CD14-positive monocyte (primary cell): ENCODE results near the gene RAB31. TPM values are rescaled to one million over a fixed set of nuclear protein-coding genes. Genes with fewer than 3 reads are reported as not detected.

Experiments
- DNase-seq, 3 donors: peaks; one replicate each; pipeline ENCODE4 v3.0.0-alpha.2; 2011 to 2022
- H2AFZ ChIP-seq: 2 replicates; pipeline ENCODE4 v1.6.0; 2012; ENCODE audit warnings: mild to moderate bottlenecking, low read depth, low read length, inconsistent platforms; ENCODE audit not compliant: insufficient read depth, poor library complexity, severe bottlenecking
- H3K27ac ChIP-seq, 2 donors: 1 replicate in 1 of 2; 2 replicates in 1 of 2; pipeline ENCODE4 v1.5.1; 2012 to 2013; ENCODE audit warnings: low read length in 2 of 2, control low read depth in 1 of 2, inconsistent platforms in 1 of 2, low read depth in 1 of 2, mild to moderate bottlenecking in 1 of 2
- H3K27me3 ChIP-seq, 2 donors: one replicate each; pipeline versions ENCODE4 v1.6.0 to v1.6.1; 2011 to 2013; ENCODE audit warnings: low read length in 2 of 2; ENCODE audit not compliant: control insufficient read depth in 2 of 2, insufficient read depth in 2 of 2
- H3K36me3 ChIP-seq, 2 donors: replicated peaks in 1 of 2; 1 replicate in 1 of 2; 2 replicates in 1 of 2; pipeline versions ENCODE4 v1.5.1 to v1.6.1; 2012 to 2013; ENCODE audit warnings: low read length in 2 of 2, control low read depth in 1 of 2, inconsistent platforms in 1 of 2, mild to moderate bottlenecking in 1 of 2; ENCODE audit not compliant: insufficient read depth in 2 of 2, control insufficient read depth in 1 of 2
- H3K4me1 ChIP-seq, 2 donors: 1 replicate in 1 of 2; 2 replicates in 1 of 2; pipeline versions ENCODE4 v1.5.1 to v1.6.1; 2012 to 2013; ENCODE audit warnings: low read length in 2 of 2, control low read depth in 1 of 2, inconsistent platforms in 1 of 2, mild to moderate bottlenecking in 1 of 2, moderate library complexity in 1 of 2; ENCODE audit not compliant: insufficient read depth in 2 of 2, control insufficient read depth in 1 of 2
- H3K4me2 ChIP-seq: replicated peaks from 2 replicates; pipeline ENCODE3; 2012; ENCODE audit warnings: low read length, moderate library complexity, mild to moderate bottlenecking; ENCODE audit not compliant: poor library complexity, severe bottlenecking; ENCODE audit errors: extremely low read depth
- H3K4me3 ChIP-seq, 3 experiments: fragments of 200-600 bp in 1 of 3; sonication (generic) in 1 of 3; replicated peaks in 1 of 3; 1 replicate in 2 of 3; 2 replicates in 1 of 3; pipeline ENCODE4 v1.5.1; 2011 to 2013; ENCODE audit warnings: low read length in 3 of 3, mild to moderate bottlenecking in 3 of 3, control low read depth in 2 of 3, low read depth in 2 of 3, inconsistent platforms in 1 of 3, moderate library complexity in 1 of 3
- H3K79me2 ChIP-seq: 2 replicates; pipeline ENCODE4 v1.6.0; 2012; ENCODE audit warnings: mild to moderate bottlenecking, control low read depth, inconsistent platforms, low read length, moderate library complexity; ENCODE audit not compliant: insufficient read depth
- H3K9ac ChIP-seq: 2 replicates; pipeline ENCODE4 v1.6.0; 2017; ENCODE audit warnings: low read length, mild to moderate bottlenecking; ENCODE audit not compliant: insufficient read depth, poor library complexity, severe bottlenecking
- H3K9me3 ChIP-seq, 2 donors: replicated peaks in 1 of 2; 1 replicate in 1 of 2; 2 replicates in 1 of 2; pipeline versions ENCODE4 v1.5.1 to v1.6.1; 2012 to 2013; ENCODE audit warnings: low read length in 2 of 2, control low read depth in 1 of 2; ENCODE audit not compliant: control insufficient read depth in 1 of 2, insufficient read depth in 1 of 2
- H4K20me1 ChIP-seq: 2 replicates; pipeline ENCODE4 v1.6.0; 2012; ENCODE audit warnings: mild to moderate bottlenecking, low read length, control low read depth, moderate library complexity; ENCODE audit not compliant: insufficient read depth
- H3K27ac Mint-ChIP-seq, 7 donors: one replicate each; pipeline ENCODE4 v1.8.0; 2020; ENCODE audit warnings: mild to moderate bottlenecking in 7 of 7, mixed read lengths in 7 of 7, moderate library complexity in 6 of 7, inconsistent platforms in 2 of 7
- H3K27me3 Mint-ChIP-seq, 3 donors: one replicate each; pipeline ENCODE4 v1.8.0; 2021 to 2022; ENCODE audit warnings: low read depth in 3 of 3, mild to moderate bottlenecking in 3 of 3, mixed read lengths in 3 of 3, moderate library complexity in 3 of 3, inconsistent platforms in 1 of 3
- H3K36me3 Mint-ChIP-seq, 2 donors: one replicate each; pipeline ENCODE4 v1.8.0; 2020; ENCODE audit warnings: mixed read lengths in 2 of 2, inconsistent platforms in 1 of 2, mild to moderate bottlenecking in 1 of 2
- H3K4me1 Mint-ChIP-seq: one replicate; pipeline ENCODE4 v1.8.0; 2020; ENCODE audit warnings: mild to moderate bottlenecking, mixed read lengths
- H3K4me3 Mint-ChIP-seq, 2 donors: one replicate each; pipeline ENCODE4 v1.8.0; 2020; ENCODE audit warnings: mild to moderate bottlenecking in 2 of 2, mixed read lengths in 2 of 2, moderate library complexity in 1 of 2
- H3K9me3 Mint-ChIP-seq, 7 donors: one replicate each; pipeline ENCODE4 v1.8.0; 2020 to 2022; ENCODE audit warnings: mixed read lengths in 7 of 7, mild to moderate bottlenecking in 6 of 7, moderate library complexity in 6 of 7, inconsistent platforms in 2 of 7
- WGBS: methylation state at CpG from one replicate; pipeline ENCODE4 v1.1.5; 2013; ENCODE audit warnings: missing lambda C conversion rate; ENCODE audit not compliant: insufficient coverage; 5-methylcytosine and 5-hydroxymethylcytosine counted together
- intact Hi-C, 2 donors: fragments of 100-400 bp; cut with micrococcal nuclease; formaldehyde crosslinking; loops; one replicate each; pipeline versions ENCODE4 v1.15.0 to v1.15.1; 2023
- polyA plus RNA-seq, 3 donors: library from polyadenylated mRNA; depleted of rRNA in 1 of 3; unstranded in 2 of 3; stranded (reverse) in 1 of 3; fragments of 300-500 nt in 2 of 3; fragments of >200 nt in 1 of 3; fragmentation: Illumina TruSeq in 2 of 3; gene quantifications; 1 replicate in 2 of 3; 2 replicates in 1 of 3; pipeline ENCODE4 v1.2.3, GENCODE V29; 2012 to 2021
- TF ChIP-seq, protein P1 (sequence below): fragments of 200-600 bp; IDR thresholded peaks from one replicate; pipeline ENCODE4 v1.8.0; 2022; ENCODE audit warnings: antibody characterized with exemption, mild to moderate bottlenecking

RAB31 gene
- polyA plus RNA-seq, 3 donors: 106 to 367 (median 348) TPM

DNA sequence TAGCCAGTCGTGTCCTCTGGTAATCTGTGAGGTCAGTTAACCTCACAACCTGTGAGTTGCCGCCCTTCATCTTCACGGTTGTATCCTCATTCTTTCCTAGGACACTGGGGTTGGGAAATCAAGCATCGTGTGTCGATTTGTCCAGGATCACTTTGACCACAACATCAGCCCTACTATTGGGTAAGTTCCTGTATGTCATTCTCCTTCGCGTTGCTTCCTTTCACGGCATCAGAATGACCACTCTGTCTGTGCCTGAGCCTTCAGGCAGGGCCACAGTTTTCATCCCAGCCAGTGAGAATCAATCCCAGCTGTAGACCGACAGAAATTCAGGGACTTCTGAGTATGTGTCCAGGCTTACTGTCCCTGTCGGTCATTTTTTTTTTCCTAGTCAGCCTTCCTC lies 67.1 kb downstream of the RAB31 start:
- peak; percentile 72 to 95 (median 91) for DNase-seq
- H3K4me3 Mint-ChIP-seq: peak overlapping the region; percentile 37 to 76
- Histone ChIP-seq H2AFZ (no peak overlapping the region), H3K27me3 (no peaks in the 10 kb centered on the region), H4K20me1 (no peaks in the 10 kb centered on the region), H3K4me1 (peaks cover 98% of the 10 kb centered on the region in 2 donors), H3K9ac (peak overlapping the region; percentile 42), H3K27ac (peak overlapping the region; percentile 59 to 95), H3K4me2 (peak overlapping the region; percentile 42), H3K4me3 (peak overlapping the region in 1 of 3 experiments; percentile 37), H3K79me2 (peaks cover 94% of the 10 kb centered on the region), H3K9me3 (no peaks in the 10 kb centered on the region), H3K36me3 (no peaks in the 10 kb centered on the region)
- H3K9me3 Mint-ChIP-seq: no peaks in the 10 kb centered on the region
- H3K4me1 Mint-ChIP-seq: peaks cover 90% of the 10 kb centered on the region
- peaks cover 1% of the 10 kb centered on the region in 3 donors for H3K27me3 Mint-ChIP-seq
- H3K27ac Mint-ChIP-seq: peak overlapping the region; percentile 95 to 99 (median 98)
- intact Hi-C loops: loop anchor here in 1 of 2 donors (5.0 kb wide), 1 partner anchor 52 kb away; no protein-coding TSS in a partner anchor
- TF ChIP-seq, protein P1, sequence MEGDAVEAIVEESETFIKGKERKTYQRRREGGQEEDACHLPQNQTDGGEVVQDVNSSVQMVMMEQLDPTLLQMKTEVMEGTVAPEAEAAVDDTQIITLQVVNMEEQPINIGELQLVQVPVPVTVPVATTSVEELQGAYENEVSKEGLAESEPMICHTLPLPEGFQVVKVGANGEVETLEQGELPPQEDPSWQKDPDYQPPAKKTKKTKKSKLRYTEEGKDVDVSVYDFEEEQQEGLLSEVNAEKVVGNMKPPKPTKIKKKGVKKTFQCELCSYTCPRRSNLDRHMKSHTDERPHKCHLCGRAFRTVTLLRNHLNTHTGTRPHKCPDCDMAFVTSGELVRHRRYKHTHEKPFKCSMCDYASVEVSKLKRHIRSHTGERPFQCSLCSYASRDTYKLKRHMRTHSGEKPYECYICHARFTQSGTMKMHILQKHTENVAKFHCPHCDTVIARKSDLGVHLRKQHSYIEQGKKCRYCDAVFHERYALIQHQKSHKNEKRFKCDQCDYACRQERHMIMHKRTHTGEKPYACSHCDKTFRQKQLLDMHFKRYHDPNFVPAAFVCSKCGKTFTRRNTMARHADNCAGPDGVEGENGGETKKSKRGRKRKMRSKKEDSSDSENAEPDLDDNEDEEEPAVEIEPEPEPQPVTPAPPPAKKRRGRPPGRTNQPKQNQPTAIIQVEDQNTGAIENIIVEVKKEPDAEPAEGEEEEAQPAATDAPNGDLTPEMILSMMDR: no peak
- WGBS: 17% methylated on average over 8 of the region's 10 CpGs
- H3K36me3 Mint-ChIP-seq: peaks cover 12 to 31% of the 10 kb centered on the region in 2 donors

DNA sequence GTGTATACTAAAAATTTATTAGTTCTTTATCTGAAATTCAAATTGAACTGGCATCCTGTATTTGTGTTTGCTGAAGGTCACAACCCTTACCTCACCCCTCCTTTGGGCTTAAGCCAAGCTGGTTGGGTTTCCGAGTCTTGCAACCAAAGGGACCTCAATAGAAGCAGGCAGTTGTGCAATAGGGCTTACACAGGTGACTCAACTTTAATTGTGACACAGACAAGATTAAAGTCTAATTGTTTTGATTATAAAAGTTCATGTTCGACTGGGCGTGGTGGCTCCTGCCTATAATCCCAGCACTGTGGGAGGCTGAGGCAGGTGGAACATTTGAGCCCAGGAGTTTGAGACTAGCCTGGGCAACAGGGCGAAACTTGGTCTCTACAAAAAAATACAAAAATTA lies 71.5 kb downstream of the RAB31 start:
- Mint-ChIP-seq H3K4me1 (peaks cover 72% of the 10 kb centered on the region), H3K27ac (peak overlapping the region; percentile 86 to 99 (median 93)), H3K4me3 (peak overlapping the region; percentile 16 to 50), H3K9me3 (no peaks in the 10 kb centered on the region), H3K27me3 (peaks cover 0 to 3% (median 0%) of the 10 kb centered on the region in 3 donors), H3K36me3 (peaks cover 12 to 33% of the 10 kb centered on the region in 2 donors)
- H3K27ac ChIP-seq: peak overlapping the region; percentile 56 to 70
- H2AFZ ChIP-seq: no peak overlapping the region
- H4K20me1 ChIP-seq: no peaks in the 10 kb centered on the region
- no peaks in the 10 kb centered on the region for H3K9me3 ChIP-seq
- WGBS: no CpG with 5 or more reads among the region's 4 CpGs
- no peaks in the 10 kb centered on the region for H3K27me3 ChIP-seq
- TF ChIP-seq, protein P1: no peak
- no peak overlapping the region for H3K4me2 ChIP-seq
- H3K79me2 ChIP-seq: peaks cover 89% of the 10 kb centered on the region
- peaks cover 0 to 2% of the 10 kb centered on the region in 2 donors for H3K36me3 ChIP-seq
- intact Hi-C loops: loop anchor here (5.0 kb wide), 3 partner anchors 37 to 67 kb away; no protein-coding TSS in a partner anchor
- H3K4me3 ChIP-seq: peak overlapping the region in 1 of 3 experiments; percentile 2
- peak; percentile 60 to 90 (median 78) for DNase-seq
- H3K9ac ChIP-seq: no peak overlapping the region
- peaks cover 75 to 86% of the 10 kb centered on the region in 2 donors for H3K4me1 ChIP-seq
